ENCODE results near the gene KDSR.
A peak's percentile ranks its signal among the peaks of the same experiment; 100 is the strongest.

DNA sequence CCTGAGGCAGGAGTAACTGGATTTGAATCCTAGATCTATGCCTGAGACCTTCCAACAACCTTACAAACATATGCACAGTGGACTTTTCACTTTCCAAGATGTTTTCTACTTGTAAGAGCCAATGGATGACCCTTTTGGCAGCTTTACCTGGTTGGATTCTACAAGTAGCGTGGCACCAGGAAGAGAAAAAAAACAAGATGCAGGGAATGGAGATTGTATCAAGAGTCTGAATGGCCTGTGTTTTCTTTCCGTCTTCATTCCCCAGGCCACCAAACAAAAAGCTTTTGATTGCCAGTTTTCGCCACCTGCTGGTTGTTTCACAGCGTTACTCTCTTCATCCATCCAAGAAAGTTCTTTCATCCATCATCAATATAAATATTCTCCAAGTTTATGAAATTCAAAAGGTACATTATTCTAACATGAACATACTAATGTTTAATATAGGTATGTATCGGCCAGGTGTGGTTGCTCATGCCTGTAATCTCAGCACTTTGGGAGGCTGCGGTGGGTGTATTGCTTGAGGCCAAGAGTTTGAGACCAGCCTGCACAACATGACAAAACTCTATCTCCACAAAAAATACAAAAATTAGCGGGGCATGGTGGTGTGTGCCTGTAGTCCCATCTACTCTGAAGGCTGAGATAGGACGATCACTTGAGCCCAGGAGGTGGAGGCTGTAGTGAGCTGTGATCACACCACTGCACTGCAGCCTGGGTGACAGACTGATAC, 43.9 kb downstream of the KDSR start:
- TF ChIP-seq, protein P1, sequence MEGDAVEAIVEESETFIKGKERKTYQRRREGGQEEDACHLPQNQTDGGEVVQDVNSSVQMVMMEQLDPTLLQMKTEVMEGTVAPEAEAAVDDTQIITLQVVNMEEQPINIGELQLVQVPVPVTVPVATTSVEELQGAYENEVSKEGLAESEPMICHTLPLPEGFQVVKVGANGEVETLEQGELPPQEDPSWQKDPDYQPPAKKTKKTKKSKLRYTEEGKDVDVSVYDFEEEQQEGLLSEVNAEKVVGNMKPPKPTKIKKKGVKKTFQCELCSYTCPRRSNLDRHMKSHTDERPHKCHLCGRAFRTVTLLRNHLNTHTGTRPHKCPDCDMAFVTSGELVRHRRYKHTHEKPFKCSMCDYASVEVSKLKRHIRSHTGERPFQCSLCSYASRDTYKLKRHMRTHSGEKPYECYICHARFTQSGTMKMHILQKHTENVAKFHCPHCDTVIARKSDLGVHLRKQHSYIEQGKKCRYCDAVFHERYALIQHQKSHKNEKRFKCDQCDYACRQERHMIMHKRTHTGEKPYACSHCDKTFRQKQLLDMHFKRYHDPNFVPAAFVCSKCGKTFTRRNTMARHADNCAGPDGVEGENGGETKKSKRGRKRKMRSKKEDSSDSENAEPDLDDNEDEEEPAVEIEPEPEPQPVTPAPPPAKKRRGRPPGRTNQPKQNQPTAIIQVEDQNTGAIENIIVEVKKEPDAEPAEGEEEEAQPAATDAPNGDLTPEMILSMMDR (IDR thresholded peaks at IDR 0.05), result peak; percentile 83
- TF ChIP-seq ZFX (IDR thresholded peaks at IDR 0.05; ENCODE audit: borderline replicate concordance), result no peak

All from 22Rv1 (cell line).